Measurements from ENCODE around the gene R3HDM2. TPM values are rescaled to one million over a fixed set of nuclear protein-coding genes. Genes with fewer than 3 reads are reported as not detected.

The R3HDM2 gene
- total RNA-seq, 1 experiment from 2014 or later = 64.0 TPM

DNA sequence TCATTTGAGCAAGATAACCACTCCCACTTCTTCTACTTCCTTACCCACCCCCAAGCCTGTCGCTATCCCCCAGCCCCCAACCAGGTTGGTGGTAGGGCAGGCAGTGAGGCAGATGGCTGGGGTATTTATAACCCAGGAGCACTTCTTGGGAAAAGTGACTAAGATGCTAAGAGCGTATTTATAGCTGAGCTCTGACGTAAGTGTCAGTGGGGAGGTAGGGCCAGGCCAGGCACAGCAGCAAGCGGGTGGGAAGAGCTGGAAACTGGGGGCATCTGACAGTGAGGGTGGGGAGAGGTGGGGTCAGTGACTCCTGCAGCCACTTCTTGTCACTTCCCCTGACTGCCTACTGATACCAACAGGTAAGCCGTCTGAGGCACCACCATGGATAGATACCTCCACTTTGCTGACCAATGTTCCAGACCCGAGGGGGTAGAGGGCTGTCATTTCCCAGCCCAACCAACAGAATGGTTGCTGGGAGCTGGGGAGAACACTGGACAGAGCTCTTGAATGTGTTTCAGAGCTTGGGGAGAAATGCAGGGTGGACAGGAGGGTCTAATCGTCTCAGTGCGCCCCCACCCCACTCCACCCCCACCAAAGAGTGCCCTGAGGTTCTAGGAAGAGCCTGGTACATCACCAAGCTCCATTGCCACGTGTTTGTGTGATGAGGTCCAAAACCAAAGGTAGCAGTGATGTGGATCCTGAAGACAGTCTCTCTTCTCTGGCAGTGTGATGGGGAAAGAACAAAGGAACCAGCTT, 21.5 kb upstream of the R3HDM2 start:
- no peak for TF ChIP-seq EZH2 (IDR thresholded peaks at IDR 0.05; ENCODE audit: borderline replicate concordance, low read depth, low read length, poor library complexity, severe bottlenecking)
- no peak overlapping the region for H3K27ac ChIP-seq (ENCODE audit: low read depth, low read length, poor library complexity, severe bottlenecking)
- no peaks in the 10 kb centered on the region for H3K27me3 ChIP-seq (replicated peaks; ENCODE audit: insufficient read depth, low read depth, low read length, poor library complexity)
- ChIA-PET POLR2A (ENCODE audit: low non-redundant PET) (interaction anchor here (0.5 to 0.6 kb wide), 3 partner anchors 145 to 209 kb away, joined by 4 to 17 read pairs (median 10); no protein-coding TSS in a partner anchor), CTCF (interaction anchor here (0.6 to 3.0 kb wide), 9 partner anchors 22 to 239 kb away, joined by 3 to 57 read pairs (median 4); no protein-coding TSS in a partner anchor)
- no peaks in the 10 kb centered on the region for H3K36me3 ChIP-seq (ENCODE audit: insufficient read depth, low read length, poor library complexity, severe bottlenecking)
- intact Hi-C loops (cut with micrococcal nuclease; ENCODE audit: unreplicated experiment) = no loop called here
- peaks cover 22% of the 10 kb centered on the region for H3K4me1 ChIP-seq (ENCODE audit: insufficient read depth, low read length, poor library complexity, severe bottlenecking)
- no peak for DNase-seq (ENCODE audit: low spot score)
- H3K4me3 ChIP-seq (ENCODE audit: low read depth, low read length, poor library complexity, severe bottlenecking) = no peak overlapping the region
- H3K9me3 ChIP-seq (ENCODE audit: low read depth, low read length, poor library complexity, severe bottlenecking) = no peaks in the 10 kb centered on the region
- BruUV-seq (replicated peaks) = no TSS peak

GRCh38 chr12:57451233-57451778, 20.5 kb upstream of the R3HDM2 start:
- intact Hi-C loops (cut with micrococcal nuclease; ENCODE audit: unreplicated experiment) = no loop called here
- Histone ChIP-seq H3K9me3 (ENCODE audit: low read depth, low read length, poor library complexity, severe bottlenecking) (no peaks in the 10 kb centered on the region), H3K4me1 (ENCODE audit: insufficient read depth, low read length, poor library complexity, severe bottlenecking) (peaks cover 19% of the 10 kb centered on the region), H3K36me3 (ENCODE audit: insufficient read depth, low read length, poor library complexity, severe bottlenecking) (no peaks in the 10 kb centered on the region), H3K27me3 (replicated peaks; ENCODE audit: insufficient read depth, low read depth, low read length, poor library complexity) (no peaks in the 10 kb centered on the region), H3K27ac (ENCODE audit: low read depth, low read length, poor library complexity, severe bottlenecking) (no peak overlapping the region), H3K4me3 (ENCODE audit: low read depth, low read length, poor library complexity, severe bottlenecking) (no peak overlapping the region)
- no TSS peak for BruUV-seq (replicated peaks)
- no peak for TF ChIP-seq EZH2 (IDR thresholded peaks at IDR 0.05; ENCODE audit: borderline replicate concordance, low read depth, low read length, poor library complexity, severe bottlenecking)
- no peak for TF ChIP-seq CTCF (conservative IDR thresholded peaks at IDR 0.05; ENCODE audit: low read depth, low read length)
- POLR2A ChIA-PET (ENCODE audit: low non-redundant PET) = interaction anchor here (0.7 kb wide), 1 partner anchor 182 kb away, joined by 4 read pairs; no protein-coding TSS in a partner anchor
- no peak for DNase-seq (ENCODE audit: low spot score)
- CTCF ChIA-PET = interaction anchor here (0.6 to 1.2 kb wide), 2 partner anchors 8 to 138 kb away, joined by 3 to 4 read pairs; partner anchors contain the start of gene GLI1

DNA sequence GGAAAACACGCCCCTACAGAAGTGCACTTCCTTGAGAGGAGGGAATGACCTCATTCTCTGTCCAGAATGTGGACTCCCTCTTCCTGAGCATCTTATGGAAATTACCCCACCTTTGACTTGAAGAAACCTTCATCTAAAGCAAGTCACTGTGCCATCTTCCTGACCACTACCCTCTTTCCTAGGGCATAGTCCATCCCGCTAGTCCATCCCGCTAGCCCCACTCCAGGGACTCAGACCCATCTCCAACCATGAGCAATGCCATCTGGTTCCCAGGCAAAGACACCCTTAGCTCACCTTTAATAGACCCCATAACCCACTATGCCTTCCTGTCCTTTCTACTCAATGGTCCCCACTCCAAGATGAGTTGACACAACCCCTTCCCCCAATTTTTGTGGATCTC, 19.2 kb upstream of the R3HDM2 start:
- intact Hi-C loops (cut with micrococcal nuclease; ENCODE audit: unreplicated experiment) = no loop called here
- BruUV-seq (replicated peaks) = no TSS peak
- POLR2A ChIA-PET (ENCODE audit: low non-redundant PET) = no interaction called here

More for the DNA sequence above, 19.2 kb upstream of the R3HDM2 start:
- no peak for DNase-seq (ENCODE audit: low spot score)
- H3K27ac ChIP-seq (ENCODE audit: low read depth, low read length, poor library complexity, severe bottlenecking) = no peak overlapping the region
- CTCF ChIA-PET = interaction anchor here (1.2 kb wide), 1 partner anchor 9 kb away, joined by 3 read pairs; the partner anchor contains the start of gene GLI1
- H3K36me3 ChIP-seq (ENCODE audit: insufficient read depth, low read length, poor library complexity, severe bottlenecking) = no peaks in the 10 kb centered on the region
- H3K4me3 ChIP-seq (ENCODE audit: low read depth, low read length, poor library complexity, severe bottlenecking) = no peak overlapping the region
- H3K9me3 ChIP-seq (ENCODE audit: low read depth, low read length, poor library complexity, severe bottlenecking) = no peaks in the 10 kb centered on the region
- H3K4me1 ChIP-seq (ENCODE audit: insufficient read depth, low read length, poor library complexity, severe bottlenecking) = peaks cover 9% of the 10 kb centered on the region
- TF ChIP-seq EZH2 (IDR thresholded peaks at IDR 0.05; ENCODE audit: borderline replicate concordance, low read depth, low read length, poor library complexity, severe bottlenecking) = no peak
- no peak for TF ChIP-seq CTCF (conservative IDR thresholded peaks at IDR 0.05; ENCODE audit: low read depth, low read length)
- no peaks in the 10 kb centered on the region for H3K27me3 ChIP-seq (replicated peaks; ENCODE audit: insufficient read depth, low read depth, low read length, poor library complexity)

Measured in A673 (cell line).